Osteoblast (primary cell): ENCODE results near the gene TPPP. TPM values are rescaled to one million over a fixed set of nuclear protein-coding genes. Genes with fewer than 3 reads are reported as not detected.
A peak's percentile ranks its signal among the peaks of the same experiment; 100 is the strongest.
"Not testable (repeated sequence)": the region's sequence is repeated elsewhere in the genome, so short reads cannot be mapped to it uniquely, and the experiment has no call there.

Experiments
- DNase-seq: peaks from one replicate; pipeline ENCODE4 v3.0.0; 2011; ENCODE audit warnings: low spot score, mixed read lengths; ENCODE audit not compliant: insufficient read length; ENCODE audit errors: missing footprints
- H2AFZ ChIP-seq: 2 replicates; pipeline ENCODE4 v1.6.0; 2011; ENCODE audit warnings: mild to moderate bottlenecking, low read length
- H3K27ac ChIP-seq: 2 replicates; pipeline ENCODE4 v1.5.1; 2011; ENCODE audit warnings: mild to moderate bottlenecking, low read depth, low read length, moderate library complexity
- H3K27me3 ChIP-seq: 2 replicates; pipeline ENCODE4 v1.6.0; 2012; ENCODE audit warnings: mild to moderate bottlenecking, control low read depth, inconsistent platforms, low read length, moderate library complexity; ENCODE audit not compliant: insufficient read depth
- H3K36me3 ChIP-seq: 2 replicates; pipeline ENCODE4 v1.5.1; 2011; ENCODE audit warnings: mild to moderate bottlenecking, low read length, control low read depth, moderate library complexity; ENCODE audit not compliant: insufficient read depth
- H3K4me1 ChIP-seq: 2 replicates; pipeline ENCODE4 v1.5.1; 2011; ENCODE audit warnings: mild to moderate bottlenecking, low read length, control low read depth, moderate library complexity; ENCODE audit not compliant: insufficient read depth
- H3K4me2 ChIP-seq: 2 replicates; pipeline ENCODE4 v1.6.0; 2011; ENCODE audit warnings: mild to moderate bottlenecking, low read length; ENCODE audit not compliant: insufficient read depth
- H3K4me3 ChIP-seq: fragments of 200-600 bp; sonication (generic); 3 replicates; pipeline ENCODE4 v1.5.1; 2012; ENCODE audit warnings: mild to moderate bottlenecking, low read length, inconsistent platforms; ENCODE audit not compliant: insufficient read depth
- H3K79me2 ChIP-seq: 2 replicates; pipeline ENCODE4 v1.6.0; 2012; ENCODE audit warnings: mild to moderate bottlenecking, low read length, control low read depth, inconsistent platforms; ENCODE audit not compliant: insufficient read depth
- H3K9me3 ChIP-seq: 2 replicates; pipeline ENCODE4 v1.5.1; 2011; ENCODE audit warnings: low read depth, low read length, control low read depth
- H4K20me1 ChIP-seq: 2 replicates; pipeline ENCODE4 v1.6.0; 2012; ENCODE audit warnings: mild to moderate bottlenecking, low read length, control low read depth; ENCODE audit not compliant: insufficient read depth
- total RNA-seq: library from RNA; depleted of rRNA; stranded (reverse); fragments of >200 nt; gene quantifications from 2 replicates; pipeline ENCODE4 v1.2.3, GENCODE V29; 2012

TPPP gene
- not detected in 2 replicates for total RNA-seq

- not testable (repeated sequence) for H3K4me1 ChIP-seq, H3K4me2 ChIP-seq, H2AFZ ChIP-seq, H3K4me3 ChIP-seq, H3K36me3 ChIP-seq, H3K27ac ChIP-seq, H3K9me3 ChIP-seq, H3K79me2 ChIP-seq, H4K20me1 ChIP-seq
- peaks cover 12% of the 10 kb centered on the region for H3K27me3 ChIP-seq
- peak; percentile 95 for DNase-seq
Measured at GRCh38 chr5:693271-694041, at the start of gene TPPP. TPPP (minus strand) TSS chr5:693352; CDS start chr5:678060, 15,292 bp downstream.

GRCh38 chr5:742276-742675 lies 49.1 kb upstream of the TPPP start:
- H3K4me3 ChIP-seq, H2AFZ ChIP-seq, H3K36me3 ChIP-seq, DNase-seq, H3K4me2 ChIP-seq, H3K27me3 ChIP-seq, H3K9me3 ChIP-seq, H3K79me2 ChIP-seq, H3K4me1 ChIP-seq, H4K20me1 ChIP-seq, H3K27ac ChIP-seq: not testable (repeated sequence)

GRCh38 chr5:734145-734544 lies 41.0 kb upstream of the TPPP start:
- not testable (repeated sequence) for H2AFZ ChIP-seq, H3K4me2 ChIP-seq, H3K4me1 ChIP-seq, H3K9me3 ChIP-seq, H3K36me3 ChIP-seq, H3K27ac ChIP-seq, H3K79me2 ChIP-seq, H3K4me3 ChIP-seq, H3K27me3 ChIP-seq, DNase-seq, H4K20me1 ChIP-seq

- not testable (repeated sequence) for H3K9me3 ChIP-seq, H2AFZ ChIP-seq, DNase-seq, H3K4me2 ChIP-seq, H3K79me2 ChIP-seq, H4K20me1 ChIP-seq, H3K4me1 ChIP-seq, H3K27ac ChIP-seq, H3K36me3 ChIP-seq, H3K27me3 ChIP-seq, H3K4me3 ChIP-seq
Measured at GRCh38 chr5:732754-733454, 39.8 kb upstream of the TPPP start.

- not testable (repeated sequence) for H2AFZ ChIP-seq, DNase-seq, H3K9me3 ChIP-seq, H3K4me1 ChIP-seq, H3K79me2 ChIP-seq, H3K27ac ChIP-seq, H3K36me3 ChIP-seq, H4K20me1 ChIP-seq, H3K4me2 ChIP-seq, H3K27me3 ChIP-seq, H3K4me3 ChIP-seq
Measured at GRCh38 chr5:729225-729624, 36.1 kb upstream of the TPPP start.

GRCh38 chr5:727087-727486 lies 33.9 kb upstream of the TPPP start:
- H3K36me3 ChIP-seq, H3K4me2 ChIP-seq, H2AFZ ChIP-seq, H3K79me2 ChIP-seq, H3K9me3 ChIP-seq, H3K4me3 ChIP-seq, H4K20me1 ChIP-seq, H3K27ac ChIP-seq, H3K27me3 ChIP-seq, H3K4me1 ChIP-seq, DNase-seq: not testable (repeated sequence)

- not testable (repeated sequence) for H4K20me1 ChIP-seq, DNase-seq, H3K27me3 ChIP-seq, H3K79me2 ChIP-seq, H2AFZ ChIP-seq, H3K4me2 ChIP-seq, H3K4me3 ChIP-seq, H3K27ac ChIP-seq, H3K36me3 ChIP-seq, H3K9me3 ChIP-seq, H3K4me1 ChIP-seq
Measured at GRCh38 chr5:723865-724264, 30.7 kb upstream of the TPPP start.

GRCh38 chr5:723309-723708 lies 30.2 kb upstream of the TPPP start:
- H4K20me1 ChIP-seq, DNase-seq, H3K36me3 ChIP-seq, H3K4me2 ChIP-seq, H3K4me3 ChIP-seq, H3K9me3 ChIP-seq, H2AFZ ChIP-seq, H3K27ac ChIP-seq, H3K27me3 ChIP-seq, H3K4me1 ChIP-seq, H3K79me2 ChIP-seq: not testable (repeated sequence)

- not testable (repeated sequence) for H3K9me3 ChIP-seq, H3K4me2 ChIP-seq, H3K4me3 ChIP-seq, H3K27ac ChIP-seq, H3K79me2 ChIP-seq, H3K4me1 ChIP-seq, H3K36me3 ChIP-seq, H4K20me1 ChIP-seq, DNase-seq, H3K27me3 ChIP-seq, H2AFZ ChIP-seq
Measured at GRCh38 chr5:719379-719778, 26.2 kb upstream of the TPPP start.
